ENCODE data around the gene TNFAIP8.
"Not testable (repeated sequence)": the region's sequence is repeated elsewhere in the genome, so short reads cannot be mapped to it uniquely, and the experiment has no call there.

TNFAIP8 gene

GRCh38 chr5:119428166-119428565, 72.3 kb downstream of the TNFAIP8 start:
- DNase-seq, result not testable (repeated sequence)

- not testable (repeated sequence) for DNase-seq
Measured at GRCh38 chr5:119428574-119428973, 72.8 kb downstream of the TNFAIP8 start.

GRCh38 chr5:119432674-119433237, 76.9 kb downstream of the TNFAIP8 start:
- not testable (repeated sequence) for DNase-seq

- peak; percentile 72 to 77 for DNase-seq
Measured at GRCh38 chr5:119435436-119436132, 79.8 kb downstream of the TNFAIP8 start.

GRCh38 chr5:119437785-119438586, 82.2 kb downstream of the TNFAIP8 start:
- not testable (repeated sequence) for DNase-seq

GRCh38 chr5:119438587-119438917, 82.7 kb downstream of the TNFAIP8 start:
- DNase-seq, result not testable (repeated sequence)

GRCh38 chr5:119439140-119439631, 83.4 kb downstream of the TNFAIP8 start:
- DNase-seq, result peak; percentile 5 to 12

GRCh38 chr5:119439632-119440031, 83.8 kb downstream of the TNFAIP8 start:
- DNase-seq, result not testable (repeated sequence)

- not testable (repeated sequence) for DNase-seq
Measured at GRCh38 chr5:119444643-119445042, 88.8 kb downstream of the TNFAIP8 start.

GRCh38 chr5:119445544-119445943, 89.7 kb downstream of the TNFAIP8 start:
- DNase-seq, result no peak
